HG03558 (cell line): ENCODE measurements around the gene CDK19.
"Not testable (repeated sequence)": the region's sequence is repeated elsewhere in the genome, so short reads cannot be mapped to it uniquely, and the experiment has no call there.

Source experiments
- ATAC-seq: cut with Tn5 transposase; IDR thresholded peaks from one replicate; pipeline ENCODE4 v1.9.1; 2021; ENCODE audit warnings: moderate number of reproducible peaks; ENCODE audit not compliant: unreplicated experiment; ENCODE audit errors: extremely low read depth

The CDK19 gene

DNA sequence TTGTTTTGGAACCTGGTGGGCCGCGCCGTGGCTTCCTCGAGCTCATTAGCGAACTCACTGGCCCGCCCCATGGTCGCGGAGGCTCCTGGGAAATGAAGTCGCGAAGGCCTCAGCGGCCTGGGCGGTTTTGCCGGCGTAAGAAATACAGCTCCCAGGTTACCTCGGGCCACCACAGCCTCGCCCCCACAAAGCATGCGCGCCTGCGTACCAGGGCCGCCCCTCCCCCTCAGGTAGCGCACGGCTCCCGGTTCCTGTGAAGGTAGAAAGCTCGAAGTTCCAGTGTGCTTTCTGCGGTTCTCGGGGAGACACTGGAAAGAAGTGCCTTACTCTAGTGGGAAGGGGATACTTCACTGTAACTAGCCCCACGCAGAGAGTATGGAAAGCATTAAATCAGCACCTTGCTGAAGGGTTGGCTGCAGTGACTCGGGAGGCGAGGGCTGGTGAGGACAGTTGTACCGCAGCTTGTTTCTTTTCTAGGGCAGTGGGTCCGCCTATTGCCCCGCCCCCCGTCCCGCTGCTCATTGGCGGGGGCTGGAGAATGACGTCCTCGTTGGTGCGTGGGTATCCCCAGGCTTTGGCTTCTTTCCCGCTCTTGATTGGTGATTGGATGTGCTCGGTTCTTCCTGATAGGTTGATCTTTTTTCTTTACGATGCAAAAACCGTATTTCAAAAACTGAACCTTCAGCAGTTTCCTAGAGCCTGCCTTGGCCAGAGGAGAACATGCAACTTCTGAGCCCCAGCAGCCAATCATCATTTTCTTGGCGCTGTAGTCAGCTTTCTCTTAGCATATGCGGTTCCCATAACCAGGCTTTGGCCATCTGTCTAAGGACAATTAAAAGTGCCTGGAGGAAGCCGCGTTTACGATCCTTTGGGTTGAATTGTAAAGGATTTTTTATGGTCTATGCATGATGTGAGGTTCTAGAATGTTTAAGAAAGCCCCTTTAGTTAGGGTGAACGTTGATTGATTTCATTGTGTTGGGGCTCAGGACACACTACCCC lies at the start of gene CDK19:
Gene CDK19, minus strand, starts transcription at position 59 of the 999 bp plus-strand sequence. CDS start 333 bp downstream, outside the sequence.
- peak; percentile 39 for ATAC-seq

DNA sequence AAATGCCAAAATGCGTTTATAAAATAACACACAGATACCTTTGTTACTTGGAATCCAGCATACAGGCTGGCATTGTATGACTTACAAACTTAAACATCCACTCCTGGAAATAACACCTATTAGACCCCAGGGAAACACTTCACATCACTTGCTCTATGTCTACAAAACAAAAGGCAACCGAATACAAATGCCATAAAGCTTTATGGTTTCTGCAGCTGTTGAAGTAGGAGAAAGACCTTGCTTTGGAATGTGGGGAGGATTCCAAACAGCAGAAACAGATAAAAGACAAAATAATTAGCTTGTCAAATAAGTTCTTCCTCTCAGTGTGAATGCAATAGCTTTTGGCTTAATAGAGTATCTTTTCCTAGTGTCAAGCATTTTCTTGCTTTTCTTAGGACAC lies 49.6 kb upstream of the CDK19 start:
- no peak for ATAC-seq

- no peak for ATAC-seq
Measured at GRCh38 chr6:110859335-110859792, 44.1 kb upstream of the CDK19 start.

GRCh38 chr6:110858562-110859214 lies 43.4 kb upstream of the CDK19 start:
- no peak for ATAC-seq

DNA sequence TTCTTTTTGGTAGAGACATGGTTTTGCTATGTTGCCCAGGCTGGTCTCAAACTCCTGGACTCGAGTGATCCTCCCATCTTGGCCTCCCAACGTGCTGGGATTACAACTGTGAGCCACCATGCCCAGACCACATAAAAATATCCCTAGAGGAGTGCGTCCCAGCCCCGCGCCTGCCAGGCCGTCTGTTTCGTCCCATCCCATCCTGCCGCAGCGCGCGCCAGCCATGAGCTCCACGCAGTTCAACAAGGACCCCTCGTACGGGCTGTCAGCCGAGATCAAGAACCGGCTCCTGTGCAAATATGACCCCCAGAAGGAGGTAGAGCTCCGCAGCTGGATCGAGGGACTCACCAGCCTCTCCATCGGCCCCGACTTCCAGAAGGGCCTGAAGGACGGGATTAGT lies 42.7 kb upstream of the CDK19 start:
- no peak for ATAC-seq

GRCh38 chr6:110856296-110856695 lies 41.0 kb upstream of the CDK19 start:
- no peak for ATAC-seq

DNA sequence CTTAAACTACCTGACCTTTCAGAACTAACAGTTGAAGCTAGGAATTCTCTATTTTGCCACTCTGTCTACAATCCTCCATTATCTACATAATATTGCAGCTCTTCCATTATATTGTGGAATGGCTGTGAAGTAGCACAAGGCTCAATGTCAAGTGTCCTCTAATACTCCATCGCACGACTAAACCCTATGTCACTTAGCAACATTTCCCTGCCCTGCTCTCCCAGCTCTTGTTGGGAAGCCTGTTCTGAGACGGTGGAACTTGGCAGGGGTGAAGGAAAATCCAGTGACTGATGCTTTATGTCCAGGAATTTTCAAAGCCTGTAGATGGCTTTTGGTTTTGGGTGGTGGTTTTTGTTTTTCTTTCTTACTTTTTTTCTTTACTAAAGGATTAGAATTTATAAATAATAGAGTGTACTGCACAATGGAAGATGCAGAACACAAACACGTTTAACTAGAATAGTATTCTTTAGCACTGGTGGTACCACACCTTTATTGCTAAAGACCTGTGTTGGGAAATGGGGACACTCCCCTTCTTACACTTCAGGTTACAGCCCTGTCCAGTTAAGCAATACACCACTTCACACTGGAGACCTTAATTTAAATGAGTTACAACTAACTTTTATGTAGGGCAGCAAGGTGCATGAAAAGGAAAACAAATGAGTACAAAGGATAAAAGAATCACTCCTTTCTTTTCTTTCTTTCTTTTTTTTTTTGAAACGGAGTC lies 38.6 kb upstream of the CDK19 start:
- ATAC-seq: no peak

GRCh38 chr6:110852773-110853172 lies 37.5 kb upstream of the CDK19 start:
- ATAC-seq: no peak

DNA sequence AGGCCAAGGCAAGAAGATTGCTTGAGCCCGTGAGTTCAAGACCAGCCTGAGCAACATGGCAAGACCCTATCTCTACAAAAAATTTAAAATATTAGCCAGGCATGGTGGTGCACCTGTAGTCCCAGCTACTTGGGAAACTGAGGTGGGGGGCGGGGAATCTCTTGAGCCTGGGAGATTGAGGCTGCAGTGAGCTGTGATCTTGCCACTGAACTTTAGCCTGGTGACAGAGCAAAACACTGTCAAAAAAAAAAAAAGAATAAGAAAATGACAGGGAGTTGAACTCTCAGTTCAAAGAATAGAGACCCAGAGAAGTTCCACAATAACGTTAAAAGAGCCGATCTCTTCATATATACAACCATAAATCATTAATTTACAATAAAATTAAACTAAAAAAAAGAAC lies 34.5 kb upstream of the CDK19 start:
- ATAC-seq: no peak

DNA sequence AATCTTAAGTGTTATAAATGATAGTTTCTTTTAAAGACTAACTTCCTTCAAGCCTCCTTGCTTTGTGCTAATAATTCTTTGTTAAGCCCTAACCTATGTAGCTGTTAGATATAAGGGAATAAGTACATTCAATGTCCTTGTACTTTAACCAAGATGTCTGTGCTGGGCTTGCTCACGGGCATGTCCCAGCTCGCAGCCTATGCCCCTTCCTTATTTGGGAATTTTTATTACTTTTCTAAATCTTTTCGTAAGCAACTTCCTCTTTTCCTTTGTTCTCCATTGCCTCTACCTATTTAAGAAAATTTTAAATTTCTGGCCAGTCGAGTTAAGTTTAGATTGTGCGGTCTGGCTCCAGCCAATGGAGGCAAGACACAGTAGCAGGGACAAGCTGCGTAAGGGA lies 26.0 kb upstream of the CDK19 start:
- no peak for ATAC-seq

DNA sequence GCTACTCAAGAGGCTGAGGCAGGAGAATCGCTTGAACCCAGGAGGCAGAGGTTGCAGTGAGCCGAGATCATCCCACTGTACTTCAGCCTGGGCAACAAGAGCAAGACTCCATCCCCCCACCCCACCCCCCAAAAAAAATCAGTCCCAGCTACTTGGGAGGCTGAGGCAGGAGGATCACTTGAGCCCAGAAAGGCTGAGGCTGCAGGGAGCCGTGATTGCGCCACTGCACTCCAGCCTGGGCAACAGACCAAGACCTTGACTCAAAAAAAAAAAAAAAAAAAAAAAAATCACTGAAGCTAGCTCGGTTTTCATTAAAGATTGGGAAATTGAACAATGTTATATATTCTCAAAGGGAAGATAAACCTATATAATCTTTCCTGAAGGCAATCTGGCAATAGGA lies 20.5 kb upstream of the CDK19 start:
- not testable (repeated sequence) for ATAC-seq

- ATAC-seq: no peak
Measured at GRCh38 chr6:110833831-110834230, 18.6 kb upstream of the CDK19 start.

- no peak for ATAC-seq
Measured at GRCh38 chr6:110831405-110831804, 16.1 kb upstream of the CDK19 start.

DNA sequence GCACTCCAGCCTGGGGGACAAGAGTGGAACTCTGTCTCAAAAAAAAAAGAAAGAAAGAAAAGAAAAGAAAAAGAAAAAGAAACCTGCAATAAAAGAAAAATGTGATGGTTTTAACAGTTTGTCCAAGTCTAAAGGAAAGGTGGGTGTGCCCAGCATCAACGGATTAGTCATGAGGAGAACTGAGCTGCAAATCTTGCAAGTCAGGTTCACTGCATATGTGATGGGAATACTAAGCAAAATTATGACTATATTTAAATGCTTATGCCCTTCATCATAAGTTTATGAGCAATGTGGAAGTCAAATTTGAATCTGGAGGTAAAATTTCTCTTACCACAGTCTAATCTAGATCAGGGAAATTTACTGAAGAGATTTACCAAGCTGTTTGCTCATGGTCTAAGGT lies 13.1 kb upstream of the CDK19 start:
- no peak for ATAC-seq

DNA sequence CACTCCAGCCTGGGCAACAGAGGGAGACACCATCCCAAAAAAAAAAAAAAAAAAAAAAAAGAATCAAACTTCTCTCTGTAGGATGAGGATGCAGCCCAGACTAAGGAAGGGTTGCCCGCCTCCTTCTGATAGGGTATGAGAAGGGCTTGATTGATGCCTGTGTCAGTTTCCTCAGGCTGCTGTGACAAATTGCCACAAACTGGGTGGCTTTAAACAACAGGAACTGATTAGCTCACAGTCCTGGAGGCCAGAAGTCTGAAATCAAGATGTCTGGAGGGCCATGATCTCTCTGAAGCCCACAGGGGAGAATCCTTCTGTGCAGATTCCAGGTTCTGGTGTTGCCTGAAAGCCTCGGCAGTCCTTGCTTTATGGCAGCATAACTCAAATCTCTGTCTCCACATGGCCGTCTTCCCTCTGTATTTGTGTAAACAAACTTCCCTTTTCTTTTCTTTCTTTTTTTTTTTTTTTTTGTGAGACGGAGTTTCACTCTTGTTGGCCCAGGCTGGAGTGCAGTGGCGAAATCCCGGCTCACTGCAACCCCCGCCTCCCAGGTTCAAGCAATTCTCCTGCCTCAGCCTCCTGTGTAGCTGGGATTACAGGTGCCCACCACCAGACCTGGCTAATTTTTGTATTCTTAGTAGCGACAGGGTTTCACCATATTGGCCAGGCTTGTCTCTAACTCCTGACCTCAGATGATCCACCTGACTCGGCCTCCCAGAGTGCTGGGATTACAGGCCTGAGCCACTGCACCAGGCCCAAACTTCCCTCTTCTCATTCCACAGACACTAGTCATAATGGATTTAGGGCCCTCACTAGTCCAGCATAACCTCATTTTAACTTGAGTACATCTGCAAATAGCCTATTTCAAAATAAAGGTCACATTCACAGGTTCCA lies 11.2 kb upstream of the CDK19 start:
- no peak for ATAC-seq

GRCh38 chr6:110823146-110823545 lies 7.9 kb upstream of the CDK19 start:
- ATAC-seq: no peak

DNA sequence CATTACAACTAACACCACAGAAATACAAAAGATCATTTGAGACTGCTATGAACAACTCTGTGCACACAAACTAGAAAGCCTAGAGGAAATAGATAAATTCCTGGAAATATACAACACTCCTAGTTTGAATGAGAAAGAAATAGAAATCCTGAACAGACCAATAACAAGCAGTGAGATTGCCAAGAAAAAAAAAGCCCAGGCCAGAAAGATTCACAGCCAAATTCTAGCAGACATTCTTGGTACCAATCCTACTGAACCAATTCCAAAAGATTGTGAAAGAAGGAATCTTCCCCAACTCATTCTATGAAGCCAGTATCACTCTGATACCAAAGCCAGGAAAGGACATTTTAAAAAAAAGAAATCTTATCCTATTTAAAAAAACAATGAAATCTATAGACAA lies 7.0 kb upstream of the CDK19 start:
- no peak for ATAC-seq

DNA sequence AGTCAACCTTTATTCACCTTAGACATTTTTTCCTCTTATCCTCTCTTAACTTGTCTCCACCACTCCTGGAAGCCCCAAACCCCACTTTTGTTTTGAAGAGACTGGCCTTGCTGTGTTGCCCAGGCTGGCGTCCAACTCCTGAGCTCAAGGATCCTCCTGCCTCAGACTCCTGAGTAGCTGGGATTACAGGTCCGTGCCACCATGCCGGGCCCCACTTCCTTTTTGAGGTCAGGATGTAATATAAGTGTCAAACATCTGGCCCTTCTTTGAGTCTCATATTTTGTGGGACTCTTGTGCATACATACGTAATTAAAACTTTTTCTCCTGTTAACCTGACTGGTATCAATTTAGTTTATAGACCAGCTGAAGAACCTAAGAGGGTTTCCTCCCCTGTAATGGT lies 1.4 kb upstream of the CDK19 start:
- no peak for ATAC-seq

GRCh38 chr6:110815015-110815410 lies 256 bp downstream of the CDK19 start:
- ATAC-seq: no peak
